ENCODE data around the gene KCTD6. TPM values are rescaled to one million over a fixed set of nuclear protein-coding genes. Genes with fewer than 3 reads are reported as not detected.

Gene KCTD6
- 14.0 TPM for total RNA-seq (ENCODE audit: insufficient read depth, low replicate concordance)

GRCh38 chr3:58491506-58492402 lies at the start of gene KCTD6:
KCTD6 (plus strand) TSS chr3:58492096; CDS start chr3:58498756, 6,660 bp downstream.
- DNase-seq (ENCODE audit: low spot score) = peak; percentile 96

- no peak for DNase-seq (ENCODE audit: low spot score)
Measured at GRCh38 chr3:58452176-58452575, 39.7 kb upstream of the KCTD6 start.

GRCh38 chr3:58459160-58459559 lies 32.7 kb upstream of the KCTD6 start:
- no peak for DNase-seq (ENCODE audit: low spot score)

GRCh38 chr3:58462829-58463180 lies 29.1 kb upstream of the KCTD6 start:
- no peak for DNase-seq (ENCODE audit: low spot score)

GRCh38 chr3:58463181-58463941 lies 28.5 kb upstream of the KCTD6 start:
- DNase-seq (ENCODE audit: low spot score) = peak; percentile 63

- no peak for DNase-seq (ENCODE audit: low spot score)
Measured at GRCh38 chr3:58463942-58464271, 28.0 kb upstream of the KCTD6 start.

GRCh38 chr3:58464866-58465265 lies 27.0 kb upstream of the KCTD6 start:
- no peak for DNase-seq (ENCODE audit: low spot score)

GRCh38 chr3:58466899-58467563 lies 24.9 kb upstream of the KCTD6 start:
- no peak for DNase-seq (ENCODE audit: low spot score)

- no peak for DNase-seq (ENCODE audit: low spot score)
Measured at GRCh38 chr3:58469096-58469495, 22.8 kb upstream of the KCTD6 start.

- no peak for DNase-seq (ENCODE audit: low spot score)
Measured at GRCh38 chr3:58470363-58471024, 21.4 kb upstream of the KCTD6 start.

- peak; percentile 86 for DNase-seq (ENCODE audit: low spot score)
Measured at GRCh38 chr3:58471025-58471887, 20.6 kb upstream of the KCTD6 start.

GRCh38 chr3:58473275-58473674 lies 18.6 kb upstream of the KCTD6 start:
- DNase-seq (ENCODE audit: low spot score) = no peak

- DNase-seq (ENCODE audit: low spot score) = peak; percentile 22
Measured at GRCh38 chr3:58474348-58474911, 17.5 kb upstream of the KCTD6 start.

GRCh38 chr3:58474967-58475578 lies 16.8 kb upstream of the KCTD6 start:
- DNase-seq (ENCODE audit: low spot score) = no peak

GRCh38 chr3:58478781-58479180 lies 13.1 kb upstream of the KCTD6 start:
- DNase-seq (ENCODE audit: low spot score) = no peak

- DNase-seq (ENCODE audit: low spot score) = no peak
Measured at GRCh38 chr3:58480309-58480708, 11.6 kb upstream of the KCTD6 start.

GRCh38 chr3:58482917-58483636 lies 8.8 kb upstream of the KCTD6 start:
- DNase-seq (ENCODE audit: low spot score) = no peak

- DNase-seq (ENCODE audit: low spot score) = no peak
Measured at GRCh38 chr3:58484045-58484721, 7.7 kb upstream of the KCTD6 start.

GRCh38 chr3:58484722-58485069 lies 7.2 kb upstream of the KCTD6 start:
- DNase-seq (ENCODE audit: low spot score) = no peak

Data from umbilical cord (tissue), 2 donors.